Epithelial cell of proximal tubule (primary cell): ENCODE results near the gene PRRT4. TPM values are rescaled to one million over a fixed set of nuclear protein-coding genes. Genes with fewer than 3 reads are reported as not detected.

Source experiments
- DNase-seq: peaks from one replicate; pipeline ENCODE4 v3.0.0-alpha.2; 2011; ENCODE audit warnings: low read depth
- H3K4me3 ChIP-seq: 2 replicates; pipeline ENCODE4 v1.5.1; 2011; ENCODE audit warnings: low read depth, mild to moderate bottlenecking, low read length
- CTCF ChIP-seq: conservative IDR thresholded peaks from 2 replicates; pipeline ENCODE4 v1.5.1; 2012; ENCODE audit warnings: low read depth, mild to moderate bottlenecking, low read length
- total RNA-seq: library from RNA; depleted of rRNA; stranded (reverse); fragments of >200 nt; gene quantifications from 2 replicates; pipeline ENCODE4 v1.2.3, GENCODE V29; 2015

Gene PRRT4
- total RNA-seq, 1 donor from 2014 or later, result 1.3 TPM

- H3K4me3 ChIP-seq, result no peak overlapping the region
- no peak for TF ChIP-seq CTCF
- no peak for DNase-seq
Measured at GRCh38 chr7:128362670-128363069, 1.2 kb upstream of the PRRT4 start.

GRCh38 chr7:128360359-128360678 is 1.2 kb downstream of the PRRT4 start:
- DNase-seq, result no peak
- no peak for TF ChIP-seq CTCF
- no peak overlapping the region for H3K4me3 ChIP-seq

- no peak for DNase-seq
- TF ChIP-seq CTCF, result no peak
- no peak overlapping the region for H3K4me3 ChIP-seq
Measured at GRCh38 chr7:128359939-128360338, 1.6 kb downstream of the PRRT4 start.

GRCh38 chr7:128359336-128359735 is 2.2 kb downstream of the PRRT4 start:
- no peak overlapping the region for H3K4me3 ChIP-seq
- no peak for TF ChIP-seq CTCF
- no peak for DNase-seq

GRCh38 chr7:128358233-128358632 is 3.3 kb downstream of the PRRT4 start:
- no peak for TF ChIP-seq CTCF
- no peak for DNase-seq
- no peak overlapping the region for H3K4me3 ChIP-seq

- H3K4me3 ChIP-seq, result no peak overlapping the region
- TF ChIP-seq CTCF, result no peak
- DNase-seq, result no peak
Measured at GRCh38 chr7:128357217-128357613, 4.3 kb downstream of the PRRT4 start.

- H3K4me3 ChIP-seq, result no peak overlapping the region
- TF ChIP-seq CTCF, result no peak
- DNase-seq, result no peak
Measured at GRCh38 chr7:128356546-128357216, 4.8 kb downstream of the PRRT4 start.
